ENCODE data around the gene CORO1C.
A peak's percentile ranks its signal among the peaks of the same experiment; 100 is the strongest.
"Not testable (repeated sequence)": the region's sequence is repeated elsewhere in the genome, so short reads cannot be mapped to it uniquely, and the experiment has no call there.

The CORO1C gene

GRCh38 chr12:108753976-108754375, 22.7 kb upstream of the CORO1C start:
- Histone ChIP-seq H3K4me3 (ENCODE audit: low read length in 2 of 2) (no peak overlapping the region), H3K9me3 (ENCODE audit: control insufficient read depth in 2 of 2, low read length in 2 of 2) (no peaks in the 10 kb centered on the region), H3K27ac (ENCODE audit: low read length) (no peak overlapping the region), H3K4me1 (ENCODE audit: control insufficient read depth, insufficient read depth, low read length) (peaks cover 21% of the 10 kb centered on the region), H3K9ac (ENCODE audit: low read length in 2 of 2) (no peak overlapping the region), H3K27me3 (ENCODE audit: control insufficient read depth in 1 of 2, insufficient read depth in 2 of 2, low read length in 2 of 2) (no peaks in the 10 kb centered on the region), H3K36me3 (ENCODE audit: control insufficient read depth in 2 of 2, insufficient read depth in 2 of 2, low read length in 2 of 2) (no peaks in the 10 kb centered on the region)

- no peaks in the 10 kb centered on the region for H3K27me3 ChIP-seq (ENCODE audit: control insufficient read depth in 1 of 2, insufficient read depth in 2 of 2, low read length in 2 of 2)
- peak overlapping the region in 1 of 2 donors; percentile 2 for H3K9ac ChIP-seq (ENCODE audit: low read length in 2 of 2)
- H3K27ac ChIP-seq (ENCODE audit: low read length) = peak overlapping the region; percentile 63
- H3K4me3 ChIP-seq (ENCODE audit: low read length in 2 of 2) = no peak overlapping the region
- no peaks in the 10 kb centered on the region for H3K9me3 ChIP-seq (ENCODE audit: control insufficient read depth in 2 of 2, low read length in 2 of 2)
- no peaks in the 10 kb centered on the region for H3K36me3 ChIP-seq (ENCODE audit: control insufficient read depth in 2 of 2, insufficient read depth in 2 of 2, low read length in 2 of 2)
- peaks cover 21% of the 10 kb centered on the region for H3K4me1 ChIP-seq (ENCODE audit: control insufficient read depth, insufficient read depth, low read length)
These were observed 21.1 kb upstream of the CORO1C start for GRCh38 chr12:108752387-108752786.

- Histone ChIP-seq H3K4me3 (ENCODE audit: low read length in 2 of 2) (no peak overlapping the region), H3K9me3 (ENCODE audit: control insufficient read depth in 2 of 2, low read length in 2 of 2) (no peaks in the 10 kb centered on the region), H3K4me1 (ENCODE audit: control insufficient read depth, insufficient read depth, low read length) (peaks cover 21% of the 10 kb centered on the region), H3K27ac (ENCODE audit: low read length) (peak overlapping the region; percentile 63), H3K27me3 (ENCODE audit: control insufficient read depth in 1 of 2, insufficient read depth in 2 of 2, low read length in 2 of 2) (no peaks in the 10 kb centered on the region), H3K36me3 (ENCODE audit: control insufficient read depth in 2 of 2, insufficient read depth in 2 of 2, low read length in 2 of 2) (no peaks in the 10 kb centered on the region), H3K9ac (ENCODE audit: low read length in 2 of 2) (peak overlapping the region in 1 of 2 donors; percentile 2)
These were observed 20.5 kb upstream of the CORO1C start for GRCh38 chr12:108751821-108752220.

DNA sequence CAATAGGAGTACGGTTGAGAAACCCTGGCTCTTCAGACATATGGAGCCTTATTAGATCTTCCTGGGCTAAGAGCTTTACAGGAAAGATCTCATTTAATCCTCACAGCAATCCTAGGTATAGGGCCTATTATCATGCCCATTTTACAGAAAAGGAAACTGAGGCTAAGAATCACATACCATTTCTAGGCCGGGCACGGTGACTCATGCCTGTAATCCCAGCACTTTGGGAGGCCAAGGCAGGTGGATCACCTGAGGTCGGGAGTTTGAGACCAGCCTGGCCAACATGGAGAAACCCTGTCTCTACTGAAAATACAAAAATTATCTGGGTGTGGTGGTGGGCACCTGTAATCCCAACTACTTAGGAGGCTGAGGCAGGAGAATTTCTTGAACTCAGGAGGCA, 19.7 kb upstream of the CORO1C start:
- not testable (repeated sequence) for H3K9ac ChIP-seq (ENCODE audit: low read length in 2 of 2); H3K4me3 ChIP-seq (ENCODE audit: low read length in 2 of 2)
- H3K27ac ChIP-seq (ENCODE audit: low read length) = peak overlapping the region; percentile 31

DNA sequence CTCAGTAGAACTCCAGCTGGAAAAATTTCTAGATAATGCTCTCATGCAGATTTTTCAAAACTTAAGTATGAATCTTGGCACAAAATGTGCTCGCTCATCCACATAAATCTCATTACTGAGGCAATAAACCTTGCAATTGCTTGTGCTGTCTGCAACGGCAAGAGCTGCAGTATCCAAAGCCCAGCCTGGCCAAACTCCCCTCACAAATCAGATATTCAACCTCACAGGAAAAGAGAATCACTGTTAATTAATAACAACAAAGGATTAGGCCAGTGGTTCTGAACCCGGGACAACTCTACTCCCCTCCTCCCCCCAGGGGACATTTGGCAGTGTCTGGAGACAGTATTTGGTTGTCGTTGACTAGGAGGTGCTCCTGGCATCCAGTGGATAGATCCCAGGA, 19.2 kb upstream of the CORO1C start:
- peak overlapping the region; percentile 31 for H3K27ac ChIP-seq (ENCODE audit: low read length)
- no peak overlapping the region for H3K4me3 ChIP-seq (ENCODE audit: low read length in 2 of 2)
- peaks cover 21% of the 10 kb centered on the region for H3K4me1 ChIP-seq (ENCODE audit: control insufficient read depth, insufficient read depth, low read length)
- no peaks in the 10 kb centered on the region for H3K27me3 ChIP-seq (ENCODE audit: control insufficient read depth in 1 of 2, insufficient read depth in 2 of 2, low read length in 2 of 2)
- H3K9ac ChIP-seq (ENCODE audit: low read length in 2 of 2) = peak overlapping the region in 1 of 2 donors; percentile 5
- H3K36me3 ChIP-seq (ENCODE audit: control insufficient read depth in 2 of 2, insufficient read depth in 2 of 2, low read length in 2 of 2) = no peaks in the 10 kb centered on the region
- no peaks in the 10 kb centered on the region for H3K9me3 ChIP-seq (ENCODE audit: control insufficient read depth in 2 of 2, low read length in 2 of 2)

More for the DNA sequence above, 19.7 kb upstream of the CORO1C start:
- not testable (repeated sequence) for H3K36me3 ChIP-seq (ENCODE audit: control insufficient read depth in 2 of 2, insufficient read depth in 2 of 2, low read length in 2 of 2); H3K27me3 ChIP-seq (ENCODE audit: control insufficient read depth in 1 of 2, insufficient read depth in 2 of 2, low read length in 2 of 2); H3K9me3 ChIP-seq (ENCODE audit: control insufficient read depth in 2 of 2, low read length in 2 of 2)
- peaks cover 21% of the 10 kb centered on the region for H3K4me1 ChIP-seq (ENCODE audit: control insufficient read depth, insufficient read depth, low read length)

DNA sequence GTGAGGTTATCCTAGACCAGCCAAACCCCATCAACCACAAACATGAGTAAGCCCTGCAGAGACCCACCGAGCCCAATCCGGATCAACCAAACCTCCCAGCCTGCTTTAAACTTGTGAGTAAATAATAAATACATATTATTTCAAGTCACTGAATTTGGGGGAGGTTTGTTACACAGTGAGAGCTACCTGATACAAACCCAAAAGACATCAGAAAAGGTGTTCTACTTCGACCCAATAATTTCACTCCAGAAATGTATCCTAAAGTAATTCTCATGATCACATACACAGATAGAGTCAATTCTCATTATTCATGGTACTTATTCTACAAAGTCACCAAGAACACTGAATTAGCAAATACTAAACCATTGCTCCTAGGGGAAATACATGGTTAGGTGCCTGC, 16.2 kb upstream of the CORO1C start:
- H3K9ac ChIP-seq (ENCODE audit: low read length in 2 of 2) = no peak overlapping the region
- peaks cover 18% of the 10 kb centered on the region for H3K4me1 ChIP-seq (ENCODE audit: control insufficient read depth, insufficient read depth, low read length)
- H3K9me3 ChIP-seq (ENCODE audit: control insufficient read depth in 2 of 2, low read length in 2 of 2) = no peaks in the 10 kb centered on the region

DNA sequence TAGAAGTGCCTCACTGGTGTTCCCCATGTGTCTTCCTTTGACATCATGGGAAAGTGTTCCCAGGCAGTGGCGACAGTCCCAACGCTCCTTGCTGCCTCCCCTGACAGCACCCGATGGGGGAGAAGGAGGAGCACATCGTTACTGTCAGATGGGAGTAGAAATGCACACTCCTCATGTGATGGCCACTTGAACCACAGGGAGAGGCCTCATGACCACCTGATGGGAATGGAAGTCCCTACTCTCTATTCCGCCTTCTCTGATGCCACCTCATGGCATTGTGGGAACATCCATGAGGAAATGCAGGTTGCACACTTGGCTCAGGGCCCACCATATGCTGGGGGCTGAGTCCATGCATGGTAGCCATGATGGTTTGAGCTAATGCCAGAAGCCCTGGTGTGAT, 14.3 kb upstream of the CORO1C start:
- Histone ChIP-seq H3K27me3 (ENCODE audit: control insufficient read depth in 1 of 2, insufficient read depth in 2 of 2, low read length in 2 of 2) (no peaks in the 10 kb centered on the region), H3K36me3 (ENCODE audit: control insufficient read depth in 2 of 2, insufficient read depth in 2 of 2, low read length in 2 of 2) (no peaks in the 10 kb centered on the region), H3K9me3 (ENCODE audit: control insufficient read depth in 2 of 2, low read length in 2 of 2) (no peaks in the 10 kb centered on the region), H3K4me1 (ENCODE audit: control insufficient read depth, insufficient read depth, low read length) (peaks cover 4% of the 10 kb centered on the region), H3K9ac (ENCODE audit: low read length in 2 of 2) (no peak overlapping the region), H3K4me3 (ENCODE audit: low read length in 2 of 2) (no peak overlapping the region), H3K27ac (ENCODE audit: low read length) (no peak overlapping the region)

More for the DNA sequence above, 16.2 kb upstream of the CORO1C start:
- H3K27ac ChIP-seq (ENCODE audit: low read length) = no peak overlapping the region
- H3K27me3 ChIP-seq (ENCODE audit: control insufficient read depth in 1 of 2, insufficient read depth in 2 of 2, low read length in 2 of 2) = no peaks in the 10 kb centered on the region
- H3K4me3 ChIP-seq (ENCODE audit: low read length in 2 of 2) = no peak overlapping the region
- no peaks in the 10 kb centered on the region for H3K36me3 ChIP-seq (ENCODE audit: control insufficient read depth in 2 of 2, insufficient read depth in 2 of 2, low read length in 2 of 2)

DNA sequence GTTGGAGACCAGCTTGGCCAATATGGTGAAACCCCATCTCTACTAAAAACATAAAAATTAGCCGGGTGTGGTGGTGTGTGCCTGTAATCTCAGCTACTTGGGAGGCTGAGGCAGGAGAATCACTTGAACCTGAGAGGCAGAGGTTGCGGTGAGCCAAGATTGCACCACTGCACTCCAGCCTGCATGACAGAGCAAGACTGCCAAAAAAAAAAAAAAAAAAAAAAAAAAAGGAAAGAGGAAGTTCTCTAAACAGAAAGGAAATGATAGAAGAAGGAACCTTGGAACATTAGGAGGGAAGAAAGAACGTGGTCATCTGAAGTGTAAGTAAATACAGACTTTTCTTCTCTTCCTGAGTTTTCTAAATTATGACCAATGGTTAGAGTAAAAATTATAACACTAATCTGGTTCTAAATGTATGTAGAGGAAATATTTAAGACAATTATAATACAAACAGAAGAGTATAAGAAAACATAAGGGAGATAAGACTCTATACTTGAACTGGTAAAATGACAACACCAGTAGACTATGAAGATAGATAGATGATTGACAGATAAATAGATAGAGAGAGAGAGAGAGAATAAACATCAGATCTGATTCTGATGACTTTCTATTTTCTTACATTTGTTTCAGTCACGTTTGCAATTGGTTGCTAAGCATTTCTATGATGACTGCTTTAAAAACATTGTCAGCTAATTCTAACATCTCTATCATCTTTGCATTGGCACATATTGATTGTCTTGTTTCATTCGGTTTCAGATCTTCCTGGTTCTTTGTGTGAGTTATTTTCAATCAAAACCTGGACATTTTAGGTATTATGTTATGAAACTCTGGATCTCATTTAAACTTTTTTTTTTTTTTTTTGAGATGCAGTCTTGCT, 12.9 kb upstream of the CORO1C start:
- H3K9me3 ChIP-seq (ENCODE audit: control insufficient read depth in 2 of 2, low read length in 2 of 2) = no peaks in the 10 kb centered on the region
- H3K36me3 ChIP-seq (ENCODE audit: control insufficient read depth in 2 of 2, insufficient read depth in 2 of 2, low read length in 2 of 2) = no peaks in the 10 kb centered on the region
- H3K27ac ChIP-seq (ENCODE audit: low read length) = no peak overlapping the region

GRCh38 chr12:108738170-108738569, 6.9 kb upstream of the CORO1C start:
- H3K9me3 ChIP-seq (ENCODE audit: control insufficient read depth in 2 of 2, low read length in 2 of 2) = peaks cover 0 to 3% of the 10 kb centered on the region in 2 donors
- peaks cover 3% of the 10 kb centered on the region for H3K4me1 ChIP-seq (ENCODE audit: control insufficient read depth, insufficient read depth, low read length)
- no peak overlapping the region for H3K4me3 ChIP-seq (ENCODE audit: low read length in 2 of 2)
- H3K9ac ChIP-seq (ENCODE audit: low read length in 2 of 2) = no peak overlapping the region
- H3K27ac ChIP-seq (ENCODE audit: low read length) = no peak overlapping the region
- no peaks in the 10 kb centered on the region for H3K36me3 ChIP-seq (ENCODE audit: control insufficient read depth in 2 of 2, insufficient read depth in 2 of 2, low read length in 2 of 2)
- no peaks in the 10 kb centered on the region for H3K27me3 ChIP-seq (ENCODE audit: control insufficient read depth in 1 of 2, insufficient read depth in 2 of 2, low read length in 2 of 2)

More for the DNA sequence above, 12.9 kb upstream of the CORO1C start:
- H3K4me3 ChIP-seq (ENCODE audit: low read length in 2 of 2) = no peak overlapping the region
- no peaks in the 10 kb centered on the region for H3K27me3 ChIP-seq (ENCODE audit: control insufficient read depth in 1 of 2, insufficient read depth in 2 of 2, low read length in 2 of 2)
- no peak overlapping the region for H3K9ac ChIP-seq (ENCODE audit: low read length in 2 of 2)
- no peaks in the 10 kb centered on the region for H3K4me1 ChIP-seq (ENCODE audit: control insufficient read depth, insufficient read depth, low read length)

GRCh38 chr12:108735855-108736254, 4.5 kb upstream of the CORO1C start:
- Histone ChIP-seq H3K4me3 (ENCODE audit: low read length in 2 of 2) (no peak overlapping the region), H3K27ac (ENCODE audit: low read length) (no peak overlapping the region), H3K27me3 (ENCODE audit: control insufficient read depth in 1 of 2, insufficient read depth in 2 of 2, low read length in 2 of 2) (no peaks in the 10 kb centered on the region), H3K36me3 (ENCODE audit: control insufficient read depth in 2 of 2, insufficient read depth in 2 of 2, low read length in 2 of 2) (no peaks in the 10 kb centered on the region), H3K4me1 (ENCODE audit: control insufficient read depth, insufficient read depth, low read length) (peaks cover 6% of the 10 kb centered on the region), H3K9ac (ENCODE audit: low read length in 2 of 2) (no peak overlapping the region), H3K9me3 (ENCODE audit: control insufficient read depth in 2 of 2, low read length in 2 of 2) (peaks cover 0 to 3% of the 10 kb centered on the region in 2 donors)

Data from stomach smooth muscle (tissue), 2 donors.